IPS-15b (cell line): ENCODE results near the gene TMEM270.

ENCODE experiments used
- H3K27me3 ChIP-seq: one replicate; pipeline ENCODE4 v1.6.1; 2013; ENCODE audit warnings: low read length; ENCODE audit not compliant: control insufficient read depth, insufficient read depth
- H3K36me3 ChIP-seq: one replicate; pipeline ENCODE4 v1.6.1; 2013; ENCODE audit warnings: low read length; ENCODE audit not compliant: control insufficient read depth, insufficient read depth
- H3K4me1 ChIP-seq: one replicate; pipeline ENCODE4 v1.6.1; 2013; ENCODE audit warnings: mild to moderate bottlenecking, low read length; ENCODE audit not compliant: control insufficient read depth, insufficient read depth
- H3K4me3 ChIP-seq: one replicate; pipeline ENCODE4 v1.5.1; 2013; ENCODE audit warnings: low read depth, low read length
- H3K9ac ChIP-seq: one replicate; pipeline ENCODE4 v1.6.1; 2013; ENCODE audit warnings: low read depth, mild to moderate bottlenecking, low read length
- H3K9me3 ChIP-seq: one replicate; pipeline ENCODE4 v1.6.1; 2013; ENCODE audit warnings: mild to moderate bottlenecking, low read length; ENCODE audit not compliant: control insufficient read depth, insufficient read depth

The TMEM270 gene

DNA sequence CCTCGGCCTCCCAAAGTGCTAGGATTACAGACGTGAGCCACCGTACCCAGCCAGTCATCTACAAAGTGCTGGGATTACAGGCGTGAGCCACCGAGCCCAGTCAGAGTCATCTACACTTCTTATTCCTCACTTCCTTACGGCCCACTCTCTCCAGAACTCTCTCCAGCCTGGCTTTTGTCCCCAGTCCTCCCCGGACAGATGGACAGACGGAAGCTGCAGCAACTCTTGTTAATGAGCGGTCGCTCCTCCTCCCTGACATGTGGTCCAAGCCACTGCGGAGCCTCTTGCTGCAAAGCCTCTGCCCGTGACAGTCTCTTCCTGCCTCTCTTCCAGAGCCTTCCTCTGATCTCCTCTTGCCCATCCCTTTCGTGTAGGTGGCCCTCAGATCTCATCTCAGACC is 45.9 kb downstream of the TMEM270 start:
- H3K27me3 ChIP-seq: no peaks in the 10 kb centered on the region
- no peaks in the 10 kb centered on the region for H3K4me1 ChIP-seq
- H3K36me3 ChIP-seq: no peaks in the 10 kb centered on the region
- H3K4me3 ChIP-seq: no peak overlapping the region
- H3K9ac ChIP-seq: no peak overlapping the region
- no peaks in the 10 kb centered on the region for H3K9me3 ChIP-seq

- H3K9ac ChIP-seq: no peak overlapping the region
- no peaks in the 10 kb centered on the region for H3K9me3 ChIP-seq
- H3K4me1 ChIP-seq: no peaks in the 10 kb centered on the region
- no peaks in the 10 kb centered on the region for H3K36me3 ChIP-seq
- no peaks in the 10 kb centered on the region for H3K27me3 ChIP-seq
- H3K4me3 ChIP-seq: no peak overlapping the region
These were observed 46.7 kb downstream of the TMEM270 start for GRCh38 chr7:73907554-73908122.

GRCh38 chr7:73908123-73908611 is 47.2 kb downstream of the TMEM270 start:
- H3K36me3 ChIP-seq: no peaks in the 10 kb centered on the region
- no peaks in the 10 kb centered on the region for H3K4me1 ChIP-seq
- no peaks in the 10 kb centered on the region for H3K9me3 ChIP-seq
- no peak overlapping the region for H3K4me3 ChIP-seq
- H3K9ac ChIP-seq: no peak overlapping the region
- no peaks in the 10 kb centered on the region for H3K27me3 ChIP-seq

- Histone ChIP-seq H3K4me3 (no peak overlapping the region), H3K9me3 (no peaks in the 10 kb centered on the region), H3K27me3 (no peaks in the 10 kb centered on the region), H3K36me3 (no peaks in the 10 kb centered on the region), H3K4me1 (no peaks in the 10 kb centered on the region), H3K9ac (no peak overlapping the region)
These were observed 48.3 kb downstream of the TMEM270 start for GRCh38 chr7:73909051-73909941.

GRCh38 chr7:73909996-73910395 is 49.0 kb downstream of the TMEM270 start:
- no peak overlapping the region for H3K9ac ChIP-seq
- no peaks in the 10 kb centered on the region for H3K36me3 ChIP-seq
- H3K4me1 ChIP-seq: no peaks in the 10 kb centered on the region
- H3K4me3 ChIP-seq: no peak overlapping the region
- H3K9me3 ChIP-seq: no peaks in the 10 kb centered on the region
- H3K27me3 ChIP-seq: no peaks in the 10 kb centered on the region

DNA sequence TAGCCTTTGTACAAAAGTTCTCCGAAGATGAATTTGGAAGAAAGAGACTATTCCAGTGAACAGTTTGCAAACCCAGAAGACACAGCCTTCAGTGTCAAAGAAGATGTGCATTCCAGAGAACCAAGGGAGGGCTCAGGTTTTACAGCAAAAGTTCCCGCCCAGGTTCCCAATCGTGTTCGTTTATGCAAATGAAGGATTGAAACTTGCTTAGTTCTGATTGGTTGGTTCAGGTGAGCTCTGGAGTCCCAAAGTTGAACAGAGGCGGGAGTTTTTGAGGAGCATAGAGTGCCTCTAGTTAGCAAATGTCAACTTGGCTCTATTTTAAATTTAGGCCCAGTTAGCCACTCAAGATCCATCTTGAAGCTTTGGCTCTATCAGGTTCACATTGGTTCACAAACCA is 51.3 kb downstream of the TMEM270 start:
- no peaks in the 10 kb centered on the region for H3K36me3 ChIP-seq
- no peaks in the 10 kb centered on the region for H3K27me3 ChIP-seq
- H3K9me3 ChIP-seq: no peaks in the 10 kb centered on the region
- H3K4me3 ChIP-seq: no peak overlapping the region
- H3K9ac ChIP-seq: no peak overlapping the region
- H3K4me1 ChIP-seq: no peaks in the 10 kb centered on the region
